ENCODE data around the gene TINCR.

Gene TINCR

GRCh38 chr19:5586300-5587070 lies 18.7 kb upstream of the TINCR start:
- H3K36me3 ChIP-seq (replicated peaks; ENCODE audit: insufficient read depth, low read length), result peaks cover 15% of the 10 kb centered on the region; the same call in 1 of the 2 replicates
- TF ChIP-seq EZH2 (optimal IDR thresholded peaks at IDR 0.05; ENCODE audit: low read depth, low read length) (no peak), CTCF (IDR thresholded peaks at IDR 0.05; ENCODE audit: low read length) (no peak), EZH2phosphoT487 (IDR thresholded peaks at IDR 0.05; ENCODE audit: low read length) (no peak)
- peaks cover 4% of the 10 kb centered on the region; the same call in 1 of the 2 replicates for H3K79me2 ChIP-seq (ENCODE audit: low read length)
- H3K4me1 ChIP-seq (ENCODE audit: low read length), result no peaks in the 10 kb centered on the region
- H3K27ac ChIP-seq (ENCODE audit: low read length), result no peak overlapping the region
- H3K4me2 ChIP-seq (ENCODE audit: low read depth, low read length), result no peak overlapping the region
- no peaks in the 10 kb centered on the region for H3K9me2 ChIP-seq (replicated peaks; ENCODE audit: insufficient read depth, low read length)
- H4K20me1 ChIP-seq (ENCODE audit: insufficient read depth, low read length), result no peaks in the 10 kb centered on the region
- no peak for DNase-seq
- no peak overlapping the region for H2AFZ ChIP-seq (ENCODE audit: low read length)
- no peaks in the 10 kb centered on the region for H3K27me3 ChIP-seq (replicated peaks; ENCODE audit: insufficient read depth, low read length)
- H3K9me3 ChIP-seq (replicated peaks; ENCODE audit: insufficient read depth, low read length), result no peaks in the 10 kb centered on the region
- H3K9ac ChIP-seq (ENCODE audit: low read length), result no peak overlapping the region
- no peaks in the 10 kb centered on the region for H3F3A ChIP-seq (ENCODE audit: insufficient read depth, low read length)
- no peak overlapping the region for H3K4me3 ChIP-seq (ENCODE audit: low read length)

GRCh38 chr19:5585461-5586299 lies 17.9 kb upstream of the TINCR start:
- Histone ChIP-seq H3K4me3 (ENCODE audit: low read length) (no peak overlapping the region), H3K4me2 (ENCODE audit: low read depth, low read length) (no peak overlapping the region), H2AFZ (ENCODE audit: low read length) (no peak overlapping the region), H3K27ac (ENCODE audit: low read length) (no peak overlapping the region), H3K9me2 (replicated peaks; ENCODE audit: insufficient read depth, low read length) (no peaks in the 10 kb centered on the region), H3K36me3 (replicated peaks; ENCODE audit: insufficient read depth, low read length) (peaks cover 13% of the 10 kb centered on the region; the same call in 1 of the 2 replicates), H3K27me3 (replicated peaks; ENCODE audit: insufficient read depth, low read length) (no peaks in the 10 kb centered on the region), H3K4me1 (ENCODE audit: low read length) (no peaks in the 10 kb centered on the region), H3K9me3 (replicated peaks; ENCODE audit: insufficient read depth, low read length) (no peaks in the 10 kb centered on the region), H3K79me2 (ENCODE audit: low read length) (peaks cover under 1% of the 10 kb centered on the region; the same call in 1 of the 2 replicates), H3F3A (ENCODE audit: insufficient read depth, low read length) (no peaks in the 10 kb centered on the region), H3K9ac (ENCODE audit: low read length) (no peak overlapping the region), H4K20me1 (ENCODE audit: insufficient read depth, low read length) (no peaks in the 10 kb centered on the region)
- DNase-seq, result no peak
- TF ChIP-seq EZH2 (optimal IDR thresholded peaks at IDR 0.05; ENCODE audit: low read depth, low read length) (no peak), CTCF (IDR thresholded peaks at IDR 0.05; ENCODE audit: low read length) (no peak), EZH2phosphoT487 (IDR thresholded peaks at IDR 0.05; ENCODE audit: low read length) (no peak)

- H3K4me2 ChIP-seq (ENCODE audit: low read depth, low read length), result no peak overlapping the region
- H3F3A ChIP-seq (ENCODE audit: insufficient read depth, low read length), result peaks cover 2% of the 10 kb centered on the region; the same call in 1 of the 2 replicates
- H2AFZ ChIP-seq (ENCODE audit: low read length), result no peak overlapping the region
- no peaks in the 10 kb centered on the region for H3K79me2 ChIP-seq (ENCODE audit: low read length)
- no peaks in the 10 kb centered on the region for H3K4me1 ChIP-seq (ENCODE audit: low read length)
- no peaks in the 10 kb centered on the region for H3K9me3 ChIP-seq (replicated peaks; ENCODE audit: insufficient read depth, low read length)
- no peak overlapping the region for H3K9ac ChIP-seq (ENCODE audit: low read length)
- no peak for DNase-seq
- no peaks in the 10 kb centered on the region for H3K27me3 ChIP-seq (replicated peaks; ENCODE audit: insufficient read depth, low read length)
- no peak overlapping the region for H3K4me3 ChIP-seq (ENCODE audit: low read length)
- TF ChIP-seq EZH2 (optimal IDR thresholded peaks at IDR 0.05; ENCODE audit: low read depth, low read length) (no peak), EZH2phosphoT487 (IDR thresholded peaks at IDR 0.05; ENCODE audit: low read length) (no peak), CTCF (IDR thresholded peaks at IDR 0.05; ENCODE audit: low read length) (no peak)
- no peaks in the 10 kb centered on the region for H4K20me1 ChIP-seq (ENCODE audit: insufficient read depth, low read length)
- H3K27ac ChIP-seq (ENCODE audit: low read length), result no peak overlapping the region
- no peaks in the 10 kb centered on the region for H3K9me2 ChIP-seq (replicated peaks; ENCODE audit: insufficient read depth, low read length)
- H3K36me3 ChIP-seq (replicated peaks; ENCODE audit: insufficient read depth, low read length), result no peaks in the 10 kb centered on the region
Observed at GRCh38 chr19:5580161-5580571, 12.4 kb upstream of the TINCR start.
